IMR-90 (cell line): Measurements from ENCODE around the gene NDUFS2. TPM values are rescaled to one million over a fixed set of nuclear protein-coding genes. Genes with fewer than 3 reads are reported as not detected.

Source experiments
- ATAC-seq: fragments of 200-7000 bp; cut with Tn5 transposase; 2 replicates; pipeline ENCODE4 v1.9.1; 2020; ENCODE audit warnings: low read depth, mild to moderate bottlenecking, moderate library complexity
- BruUV-seq: library from RNA; stranded (reverse); fragments of 400-500 nt; replicated peaks from 2 replicates; lab custom pipeline; 2021; lab: Mats Ljungman, UMichigan
- CTCF ChIA-PET: fragments of 300-600 bp; formaldehyde crosslinking; extraction: SDS; loops from one replicate; lab custom pipeline; 2021; ENCODE audit warnings: antibody characterized with exemption; lab: Yijun Ruan, JAX
- POLR2A ChIA-PET: fragments of 300-600 bp; sonication (Branson Sonifier 250); formaldehyde crosslinking; loops from one replicate; lab custom pipeline; 2022; ENCODE audit warnings: antibody characterized with exemption; ENCODE audit not compliant: unreplicated experiment; lab: Charles Lee
- DNase-seq: peaks from one replicate; pipeline ENCODE4 v3.0.0; 2013
- H2AFZ ChIP-seq: replicated peaks from 2 replicates; pipeline ENCODE3; 2013; ENCODE audit warnings: low read length, mild to moderate bottlenecking; ENCODE audit not compliant: poor library complexity
- H2AK5ac ChIP-seq: 2 replicates; pipeline ENCODE4 v1.6.1; 2013; ENCODE audit warnings: low read depth, low read length, inconsistent platforms
- H2AK9ac ChIP-seq: replicated peaks from 2 replicates; pipeline ENCODE3; 2013; ENCODE audit warnings: mild to moderate bottlenecking, low read depth, low read length, moderate library complexity; ENCODE audit not compliant: poor library complexity
- H2BK120ac ChIP-seq: 2 replicates; pipeline ENCODE4 v1.6.1; 2013; ENCODE audit warnings: low read depth, low read length, inconsistent platforms
- H2BK15ac ChIP-seq: 3 replicates; pipeline ENCODE4 v1.6.1; 2013; ENCODE audit warnings: low read depth, low read length, inconsistent platforms
- H2BK20ac ChIP-seq: 2 replicates; pipeline ENCODE4 v1.6.1; 2013; ENCODE audit warnings: low read depth, mild to moderate bottlenecking, inconsistent platforms, low read length, moderate library complexity
- H2BK5ac ChIP-seq: 2 replicates; pipeline ENCODE4 v1.6.1; 2013; ENCODE audit warnings: mild to moderate bottlenecking, low read depth, low read length, inconsistent platforms; ENCODE audit not compliant: poor library complexity, severe bottlenecking
- H3K14ac ChIP-seq: replicated peaks from 2 replicates; pipeline ENCODE4 v1.6.1; 2013; ENCODE audit warnings: low read depth, low read length, inconsistent platforms
- H3K18ac ChIP-seq: 2 replicates; pipeline ENCODE4 v1.6.1; 2013; ENCODE audit warnings: low read depth, low read length, control low read depth
- H3K23ac ChIP-seq: 2 replicates; pipeline ENCODE4 v1.6.1; 2013; ENCODE audit warnings: low read depth, low read length, inconsistent platforms
- H3K27ac ChIP-seq: 2 replicates; pipeline ENCODE4 v1.5.1; 2013; ENCODE audit warnings: mild to moderate bottlenecking, control low read depth, low read length; ENCODE audit not compliant: insufficient read depth
- H3K27me3 ChIP-seq: 2 replicates; pipeline ENCODE4 v1.6.1; 2013; ENCODE audit warnings: low read length; ENCODE audit not compliant: control insufficient read depth, insufficient read depth
- H3K36me3 ChIP-seq: 2 replicates; pipeline ENCODE4 v1.6.1; 2013; ENCODE audit warnings: low read length, mixed read lengths; ENCODE audit not compliant: control insufficient read depth, insufficient read depth
- H3K4ac ChIP-seq: 2 replicates; pipeline ENCODE4 v1.6.1; 2013; ENCODE audit warnings: low read depth, low read length, inconsistent platforms
- H3K4me1 ChIP-seq: 2 replicates; pipeline ENCODE4 v1.6.1; 2013; ENCODE audit warnings: low read length, mixed read lengths; ENCODE audit not compliant: control insufficient read depth, insufficient read depth
- H3K4me2 ChIP-seq: 2 replicates; pipeline ENCODE4 v1.6.1; 2013; ENCODE audit warnings: low read depth, mild to moderate bottlenecking, control low read depth, low read length, moderate library complexity
- H3K4me3 ChIP-seq: 2 replicates; pipeline ENCODE4 v1.5.1; 2013; ENCODE audit warnings: low read depth, mild to moderate bottlenecking, control low read depth, low read length, moderate library complexity; ENCODE audit not compliant: insufficient read depth
- H3K56ac ChIP-seq: 2 replicates; pipeline ENCODE4 v1.6.1; 2013; ENCODE audit warnings: low read length, inconsistent platforms; ENCODE audit not compliant: insufficient read depth; ENCODE audit errors: extremely low read depth
- H3K79me1 ChIP-seq, 2 experiments: 2 replicates each; pipeline ENCODE4 v1.6.1; 2013; ENCODE audit warnings: low read length in 2 of 2, inconsistent platforms in 1 of 2, low read depth in 1 of 2
- H3K9ac ChIP-seq: 2 replicates; pipeline ENCODE4 v1.6.1; 2013; ENCODE audit warnings: low read depth, low read length, control low read depth
- H3K9me1 ChIP-seq: 2 replicates; pipeline ENCODE4 v1.6.1; 2013; ENCODE audit warnings: low read length, inconsistent platforms; ENCODE audit not compliant: insufficient read depth
- H3K9me3 ChIP-seq: 2 replicates; pipeline ENCODE4 v1.6.1; 2013; ENCODE audit warnings: low read length; ENCODE audit not compliant: control insufficient read depth, insufficient read depth
- H4K20me1 ChIP-seq: 2 replicates; pipeline ENCODE4 v1.6.1; 2013; ENCODE audit warnings: low read length, inconsistent platforms; ENCODE audit not compliant: insufficient read depth
- H4K5ac ChIP-seq: 2 replicates; pipeline ENCODE4 v1.6.1; 2013; ENCODE audit warnings: mild to moderate bottlenecking, low read depth, low read length, control low read depth
- H4K8ac ChIP-seq, 2 experiments: 2 replicates each; pipeline ENCODE4 v1.6.1; 2013; ENCODE audit warnings: low read depth in 2 of 2, low read length in 2 of 2, control low read depth in 1 of 2, inconsistent platforms in 1 of 2
- H4K91ac ChIP-seq: 2 replicates; pipeline ENCODE4 v1.6.1; 2013; ENCODE audit warnings: low read depth, low read length, inconsistent platforms; ENCODE audit not compliant: insufficient read depth
- BHLHE40 ChIP-seq: fragments of 150-350 bp; IDR thresholded peaks from 2 replicates; pipeline ENCODE4 v1.6.1; 2016; ENCODE audit warnings: mild to moderate bottlenecking, low read depth, low read length
- CEBPB ChIP-seq: IDR thresholded peaks from 2 replicates; pipeline ENCODE4 v1.6.1; 2012; ENCODE audit warnings: low read depth, low read length, improper control_type of control experiment
- CHD1 ChIP-seq: IDR thresholded peaks from 2 replicates; pipeline ENCODE4 v1.6.1; 2012; ENCODE audit warnings: low read depth, low read length, improper control_type of control experiment
- FOS ChIP-seq: fragments of 150-350 bp; IDR thresholded peaks from 2 replicates; pipeline ENCODE4 v1.6.1; 2016; ENCODE audit warnings: low read depth, low read length
- MAFK ChIP-seq: IDR thresholded peaks from 2 replicates; pipeline ENCODE4 v1.6.1; 2012; ENCODE audit warnings: low read depth, low read length, improper control_type of control experiment
- MAZ ChIP-seq: IDR thresholded peaks from 2 replicates; pipeline ENCODE4 v1.6.1; 2012; ENCODE audit warnings: low read depth, mild to moderate bottlenecking, low read length, improper control_type of control experiment, moderate library complexity, borderline replicate concordance
- MXI1 ChIP-seq: IDR thresholded peaks from 2 replicates; pipeline ENCODE4 v1.6.1; 2012; ENCODE audit warnings: low read depth, mild to moderate bottlenecking, low read length, moderate library complexity, borderline replicate concordance
- NFE2L2 ChIP-seq: fragments of 150-350 bp; IDR thresholded peaks from 2 replicates; pipeline ENCODE4 v1.6.1; 2016; ENCODE audit warnings: low read depth, mild to moderate bottlenecking, low read length
- POLR2A ChIP-seq: IDR thresholded peaks from 2 replicates; pipeline ENCODE4 v1.6.1; 2012; ENCODE audit warnings: mild to moderate bottlenecking, low read depth, low read length
- RCOR1 ChIP-seq: IDR thresholded peaks from 2 replicates; pipeline ENCODE4 v1.6.1; 2012; ENCODE audit warnings: mild to moderate bottlenecking, low read length, improper control_type of control experiment; ENCODE audit not compliant: insufficient replicate concordance
- RFX5 ChIP-seq: IDR thresholded peaks from 2 replicates; pipeline ENCODE4 v1.8.0; 2012; ENCODE audit warnings: low read depth, mild to moderate bottlenecking, low read length, moderate library complexity
- SMC3 ChIP-seq: fragments of 150-350 bp; IDR thresholded peaks from 2 replicates; pipeline ENCODE4 v1.6.1; 2016; ENCODE audit warnings: low read depth, mild to moderate bottlenecking, antibody characterized with exemption, low read length, moderate library complexity
- WGBS, 2 experiments: methylation state at CpG; one replicate each; pipeline versions ENCODE4 v1.1.5 to v1.1.7; 2013; ENCODE audit warnings: missing lambda C conversion rate in 2 of 2; ENCODE audit not compliant: insufficient read length in 1 of 2; ENCODE audit errors: extremely low coverage in 2 of 2; 5-methylcytosine and 5-hydroxymethylcytosine counted together
- dilution Hi-C: fragments of 300-500 bp; cut with HindIII; formaldehyde crosslinking; loops from one replicate; pipeline ENCODE4 v1.14.3; 2018; ENCODE audit warnings: low sequenced_read_pairs; ENCODE audit not compliant: unreplicated experiment
- in situ Hi-C: fragments of 300-500 bp; cut with MboI; formaldehyde crosslinking; loops from 3 replicates; pipeline ENCODE4 v1.14.3; 2019; ENCODE audit warnings: low sequenced_read_pairs, inconsistent platforms, mixed read lengths
- intact Hi-C: fragments of 100-400 bp; cut with micrococcal nuclease; formaldehyde crosslinking; loops from 2 replicates; pipeline ENCODE4 v1.10.0; 2022
- polyA plus RNA-seq, 3 experiments: library from polyadenylated mRNA; depleted of rRNA; stranded (reverse); fragments of >200 nt; gene quantifications; 2 replicates each; pipeline ENCODE4 v1.2.3, GENCODE V29; 2012; ENCODE audit warnings: low replicate concordance in 1 of 3
- total RNA-seq: library from RNA; depleted of rRNA; stranded (reverse); fragments of >200 nt; gene quantifications from 2 replicates; pipeline ENCODE4 v1.2.3, GENCODE V29; 2012
- TF ChIP-seq, protein P1 (sequence below): fragments of 150-350 bp; IDR thresholded peaks from 2 replicates; pipeline ENCODE4 v1.6.1; 2017; ENCODE audit warnings: mild to moderate bottlenecking, antibody characterized with exemption, low read length, low read depth
- TF ChIP-seq, protein P2 (sequence below): conservative IDR thresholded peaks from 2 replicates; pipeline ENCODE4 v1.5.1; 2012; ENCODE audit warnings: mild to moderate bottlenecking, low read depth, low read length, improper control_type of control experiment
- TF ChIP-seq, protein P3 (sequence below): fragments of 150-350 bp; IDR thresholded peaks from 2 replicates; pipeline ENCODE4 v1.6.1; 2016; ENCODE audit warnings: low read depth, mild to moderate bottlenecking, low read length, moderate library complexity, borderline replicate concordance

NDUFS2 gene
- total and polyA plus RNA-seq, 2 of the 4 experiments (the other 2 are of a cell fraction), result 85.5 to 101 TPM

DNA sequence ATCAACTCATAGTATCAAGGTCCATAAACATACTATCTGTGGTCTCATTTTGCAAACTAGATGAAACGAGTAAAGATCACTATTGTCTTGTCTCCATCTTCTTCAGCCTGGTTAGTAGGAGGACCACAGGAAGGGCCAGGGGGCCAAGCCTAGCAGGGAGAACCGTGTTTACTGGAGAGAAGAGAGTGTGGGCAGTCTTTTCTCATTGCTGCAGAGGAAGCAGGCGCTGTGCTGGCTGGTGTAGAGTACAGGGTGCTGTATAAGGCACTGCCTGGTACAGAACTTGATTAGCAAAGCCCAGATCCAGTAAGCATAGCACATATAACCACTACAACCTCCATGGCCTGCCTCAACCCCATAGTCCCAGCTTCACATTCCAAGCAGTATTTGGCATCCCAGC is 14.9 kb upstream of the NDUFS2 start:
- no peak overlapping the region for H4K8ac ChIP-seq
- H3K4me3 ChIP-seq, result no peak overlapping the region
- H3K4ac ChIP-seq, result no peak overlapping the region
- H3K56ac ChIP-seq, result no peak overlapping the region
- H4K5ac ChIP-seq, result no peak overlapping the region
- dilution Hi-C loops (no loop called here), in situ Hi-C loops (no loop called here), intact Hi-C loops (no loop called here)
- ChIA-PET POLR2A (no interaction called here), CTCF (no interaction called here)
- H3K23ac ChIP-seq, result no peak overlapping the region
- no peak overlapping the region for H2BK5ac ChIP-seq
- no peak overlapping the region for H4K91ac ChIP-seq
- H3K36me3 ChIP-seq, result no peaks in the 10 kb centered on the region
- no peak overlapping the region for H3K18ac ChIP-seq
- H2AK9ac ChIP-seq, result no peak overlapping the region
- H3K14ac ChIP-seq, result no peak overlapping the region
- no peaks in the 10 kb centered on the region for H3K9me3 ChIP-seq
- H3K27me3 ChIP-seq, result no peaks in the 10 kb centered on the region
- H2AFZ ChIP-seq, result no peak overlapping the region
- TF ChIP-seq BHLHE40 (no peak), MXI1 (no peak), RFX5 (no peak), RCOR1 (no peak), CHD1 (no peak), SMC3 (no peak), CEBPB (no peak), FOS (no peak), MAZ (no peak), NFE2L2 (no peak), POLR2A (no peak), MAFK (no peak)
- TF ChIP-seq, protein P1, sequence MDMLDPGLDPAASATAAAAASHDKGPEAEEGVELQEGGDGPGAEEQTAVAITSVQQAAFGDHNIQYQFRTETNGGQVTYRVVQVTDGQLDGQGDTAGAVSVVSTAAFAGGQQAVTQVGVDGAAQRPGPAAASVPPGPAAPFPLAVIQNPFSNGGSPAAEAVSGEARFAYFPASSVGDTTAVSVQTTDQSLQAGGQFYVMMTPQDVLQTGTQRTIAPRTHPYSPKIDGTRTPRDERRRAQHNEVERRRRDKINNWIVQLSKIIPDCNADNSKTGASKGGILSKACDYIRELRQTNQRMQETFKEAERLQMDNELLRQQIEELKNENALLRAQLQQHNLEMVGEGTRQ, result no peak
- TF ChIP-seq, protein P2, sequence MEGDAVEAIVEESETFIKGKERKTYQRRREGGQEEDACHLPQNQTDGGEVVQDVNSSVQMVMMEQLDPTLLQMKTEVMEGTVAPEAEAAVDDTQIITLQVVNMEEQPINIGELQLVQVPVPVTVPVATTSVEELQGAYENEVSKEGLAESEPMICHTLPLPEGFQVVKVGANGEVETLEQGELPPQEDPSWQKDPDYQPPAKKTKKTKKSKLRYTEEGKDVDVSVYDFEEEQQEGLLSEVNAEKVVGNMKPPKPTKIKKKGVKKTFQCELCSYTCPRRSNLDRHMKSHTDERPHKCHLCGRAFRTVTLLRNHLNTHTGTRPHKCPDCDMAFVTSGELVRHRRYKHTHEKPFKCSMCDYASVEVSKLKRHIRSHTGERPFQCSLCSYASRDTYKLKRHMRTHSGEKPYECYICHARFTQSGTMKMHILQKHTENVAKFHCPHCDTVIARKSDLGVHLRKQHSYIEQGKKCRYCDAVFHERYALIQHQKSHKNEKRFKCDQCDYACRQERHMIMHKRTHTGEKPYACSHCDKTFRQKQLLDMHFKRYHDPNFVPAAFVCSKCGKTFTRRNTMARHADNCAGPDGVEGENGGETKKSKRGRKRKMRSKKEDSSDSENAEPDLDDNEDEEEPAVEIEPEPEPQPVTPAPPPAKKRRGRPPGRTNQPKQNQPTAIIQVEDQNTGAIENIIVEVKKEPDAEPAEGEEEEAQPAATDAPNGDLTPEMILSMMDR, result no peak
- TF ChIP-seq, protein P3, sequence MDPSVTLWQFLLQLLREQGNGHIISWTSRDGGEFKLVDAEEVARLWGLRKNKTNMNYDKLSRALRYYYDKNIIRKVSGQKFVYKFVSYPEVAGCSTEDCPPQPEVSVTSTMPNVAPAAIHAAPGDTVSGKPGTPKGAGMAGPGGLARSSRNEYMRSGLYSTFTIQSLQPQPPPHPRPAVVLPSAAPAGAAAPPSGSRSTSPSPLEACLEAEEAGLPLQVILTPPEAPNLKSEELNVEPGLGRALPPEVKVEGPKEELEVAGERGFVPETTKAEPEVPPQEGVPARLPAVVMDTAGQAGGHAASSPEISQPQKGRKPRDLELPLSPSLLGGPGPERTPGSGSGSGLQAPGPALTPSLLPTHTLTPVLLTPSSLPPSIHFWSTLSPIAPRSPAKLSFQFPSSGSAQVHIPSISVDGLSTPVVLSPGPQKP, result no peak
- no peaks in the 10 kb centered on the region for H4K20me1 ChIP-seq
- no peak overlapping the region for H3K27ac ChIP-seq
- 0 out of 2 replicates have a peak, but pooled peaks cover 3% of the 10 kb centered on the region for H3K9me1 ChIP-seq
- ATAC-seq, result no peak
- no peak overlapping the region for H3K9ac ChIP-seq
- H2AK5ac ChIP-seq, result no peak overlapping the region
- peaks cover 3% of the 10 kb centered on the region for H3K4me1 ChIP-seq
- no peak for DNase-seq
- no peak overlapping the region for H2BK15ac ChIP-seq
- no peak overlapping the region for H2BK120ac ChIP-seq
- no peak overlapping the region for H2BK20ac ChIP-seq
- no CpG with 5 or more reads among the region's 3 CpGs for WGBS, 2 experiments
- no peak overlapping the region for H3K4me2 ChIP-seq
- no peaks in the 10 kb centered on the region for H3K79me1 ChIP-seq
- no TSS peak for BruUV-seq
